HS-5 (cell line): Measurements from ENCODE around the gene PSEN1.

Experiments used
- DNase-seq: peaks from one replicate; pipeline ENCODE4 v3.0.0-alpha.2; 2012; ENCODE audit warnings: low read depth

Gene PSEN1

GRCh38 chr14:73220061-73220460 is 83.8 kb downstream of the PSEN1 start:
- DNase-seq = no peak

GRCh38 chr14:73220634-73221033 is 84.3 kb downstream of the PSEN1 start:
- DNase-seq = no peak

- DNase-seq = peak; percentile 13
Observed at GRCh38 chr14:73221945-73222344, 85.6 kb downstream of the PSEN1 start.

DNA sequence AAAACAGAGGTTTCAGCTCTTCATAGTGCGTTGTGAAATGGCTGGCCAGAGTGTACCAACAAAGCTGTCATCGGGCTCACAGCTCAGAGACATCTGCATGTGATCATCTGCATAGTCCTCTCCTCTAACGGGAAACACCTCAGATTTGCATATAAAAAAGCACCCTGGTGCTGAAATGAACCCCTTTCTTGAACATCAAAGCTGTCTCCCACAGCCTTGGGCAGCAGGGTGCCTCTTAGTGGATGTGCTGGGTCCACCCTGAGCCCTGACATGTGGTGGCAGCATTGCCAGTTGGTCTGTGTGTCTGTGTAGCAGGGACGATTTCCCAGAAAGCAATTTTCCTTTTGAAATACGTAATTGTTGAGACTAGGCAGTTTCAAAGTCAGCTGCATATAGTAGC is 86.7 kb downstream of the PSEN1 start:
- DNase-seq = no peak

DNA sequence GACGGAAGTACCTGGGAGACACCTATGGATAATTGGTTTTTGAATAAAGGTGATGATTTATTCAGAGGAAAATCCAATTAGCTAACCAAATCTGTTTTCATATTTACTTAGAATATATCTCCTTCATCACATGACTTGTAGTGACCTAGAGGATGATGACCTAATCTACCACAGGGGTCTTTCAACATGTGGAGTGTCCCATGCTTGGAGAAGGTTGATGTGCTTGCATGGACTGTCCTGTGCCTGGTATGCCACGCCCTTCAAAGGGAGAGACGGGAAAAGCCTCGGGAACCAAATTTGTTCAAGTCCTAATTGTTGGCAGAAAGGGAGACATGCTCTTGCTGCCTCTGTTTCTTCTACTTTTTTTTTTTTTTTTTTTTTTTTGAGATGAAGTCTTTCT is 89.2 kb downstream of the PSEN1 start:
- no peak for DNase-seq

- DNase-seq = peak; percentile 30
Observed at GRCh38 chr14:73227812-73228781, 91.8 kb downstream of the PSEN1 start.

DNA sequence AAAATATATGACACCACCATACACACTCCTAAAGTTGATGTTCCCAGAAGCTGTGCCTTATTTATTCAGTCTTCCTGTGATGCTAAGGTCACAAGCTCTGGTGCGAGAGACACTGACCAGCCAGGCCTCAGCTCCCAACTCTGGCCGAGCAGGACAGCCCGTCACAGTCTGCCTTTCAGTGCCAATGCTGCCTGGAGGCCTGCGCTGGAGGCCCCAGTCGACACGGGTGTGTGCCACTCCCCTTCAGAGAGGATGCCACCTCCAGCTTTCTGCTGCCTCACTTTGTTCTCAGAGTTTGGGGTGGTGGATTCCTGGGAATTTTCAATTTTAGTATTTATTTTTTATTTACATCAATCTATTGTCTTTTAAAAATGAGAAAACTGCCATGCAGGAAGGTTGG is 93.7 kb downstream of the PSEN1 start:
- DNase-seq = no peak

DNA sequence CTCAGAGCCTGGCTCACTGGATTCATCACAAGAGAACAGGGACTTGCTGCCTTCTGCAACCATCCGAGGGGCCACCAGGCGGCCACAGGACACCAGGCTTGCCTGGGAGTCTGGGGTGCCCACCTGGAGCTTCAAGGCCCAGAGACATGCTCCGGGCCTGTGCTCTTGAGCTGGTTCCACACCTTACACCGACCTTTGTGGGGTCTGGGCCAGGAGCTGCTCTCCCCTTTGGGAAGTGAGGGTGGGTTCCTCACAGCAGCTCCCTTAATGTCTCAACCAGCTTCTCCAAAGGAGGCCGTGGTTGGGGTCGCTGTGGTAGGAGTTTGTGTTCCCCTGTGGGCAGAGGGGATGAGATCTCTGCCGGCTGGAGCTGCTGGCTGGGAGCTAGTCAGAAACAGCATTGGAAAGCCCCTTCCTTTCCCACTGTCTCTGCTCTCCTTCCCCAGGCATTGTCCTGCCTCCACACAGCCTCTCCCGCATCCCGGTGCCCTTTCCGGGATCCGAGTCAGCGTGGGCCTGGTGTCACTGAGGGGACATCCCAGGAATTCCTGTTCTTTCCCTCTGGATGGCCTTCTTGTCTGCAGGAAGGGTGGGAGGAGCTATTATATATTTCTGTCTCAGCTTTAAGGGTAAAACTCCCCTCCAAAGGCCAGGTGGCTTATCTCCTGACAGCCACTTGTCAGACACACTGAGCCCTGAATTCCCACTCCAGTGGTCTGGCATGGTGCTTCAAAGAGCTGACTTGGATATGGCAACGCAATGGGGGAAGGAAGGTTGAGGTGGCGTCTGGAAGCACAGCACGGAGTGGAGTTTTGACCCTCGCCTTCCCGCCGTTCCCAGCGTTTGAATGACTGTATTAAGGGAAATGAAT is 95.9 kb downstream of the PSEN1 start:
- no peak for DNase-seq

DNA sequence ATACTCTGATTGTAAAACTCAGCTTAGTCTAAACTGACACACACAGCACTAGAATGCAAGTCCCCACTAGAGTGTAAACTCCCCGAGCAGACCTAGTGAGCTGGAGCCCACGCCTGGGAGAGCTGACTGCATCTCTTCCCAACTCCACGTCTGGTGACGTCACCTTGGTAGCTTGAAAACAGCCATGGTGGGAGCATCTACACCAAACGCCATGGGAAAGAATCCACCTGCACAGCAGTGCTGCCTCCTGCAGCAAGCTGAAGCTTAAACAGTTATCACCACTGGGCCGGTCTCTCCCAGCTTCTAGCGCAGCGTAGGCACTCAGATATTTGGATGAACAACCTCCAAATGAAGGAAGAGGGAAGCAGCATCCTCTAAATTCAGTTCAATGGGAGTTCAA is 96.7 kb downstream of the PSEN1 start:
- DNase-seq = no peak

- DNase-seq = no peak
Observed at GRCh38 chr14:73233564-73233963, 97.3 kb downstream of the PSEN1 start.

DNA sequence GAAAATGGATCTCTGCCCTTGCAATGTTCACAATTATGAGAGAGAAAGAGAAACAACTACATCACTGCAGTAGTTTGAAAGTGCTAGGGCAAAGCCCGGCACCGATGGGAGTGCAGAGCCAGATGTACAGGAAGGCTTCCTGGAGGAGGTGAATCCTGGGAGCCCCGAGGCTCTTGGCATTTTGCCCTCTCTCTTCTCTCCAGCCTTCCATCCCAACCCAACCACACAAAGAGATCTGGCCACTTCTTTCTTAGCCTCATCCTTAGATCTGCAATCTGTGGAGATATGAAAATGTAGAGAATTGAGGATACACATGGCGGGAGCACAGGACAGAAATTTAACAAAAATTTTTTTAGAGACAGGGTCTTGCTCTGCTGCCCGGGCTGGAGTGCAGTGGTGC is 97.7 kb downstream of the PSEN1 start:
- DNase-seq = no peak

DNA sequence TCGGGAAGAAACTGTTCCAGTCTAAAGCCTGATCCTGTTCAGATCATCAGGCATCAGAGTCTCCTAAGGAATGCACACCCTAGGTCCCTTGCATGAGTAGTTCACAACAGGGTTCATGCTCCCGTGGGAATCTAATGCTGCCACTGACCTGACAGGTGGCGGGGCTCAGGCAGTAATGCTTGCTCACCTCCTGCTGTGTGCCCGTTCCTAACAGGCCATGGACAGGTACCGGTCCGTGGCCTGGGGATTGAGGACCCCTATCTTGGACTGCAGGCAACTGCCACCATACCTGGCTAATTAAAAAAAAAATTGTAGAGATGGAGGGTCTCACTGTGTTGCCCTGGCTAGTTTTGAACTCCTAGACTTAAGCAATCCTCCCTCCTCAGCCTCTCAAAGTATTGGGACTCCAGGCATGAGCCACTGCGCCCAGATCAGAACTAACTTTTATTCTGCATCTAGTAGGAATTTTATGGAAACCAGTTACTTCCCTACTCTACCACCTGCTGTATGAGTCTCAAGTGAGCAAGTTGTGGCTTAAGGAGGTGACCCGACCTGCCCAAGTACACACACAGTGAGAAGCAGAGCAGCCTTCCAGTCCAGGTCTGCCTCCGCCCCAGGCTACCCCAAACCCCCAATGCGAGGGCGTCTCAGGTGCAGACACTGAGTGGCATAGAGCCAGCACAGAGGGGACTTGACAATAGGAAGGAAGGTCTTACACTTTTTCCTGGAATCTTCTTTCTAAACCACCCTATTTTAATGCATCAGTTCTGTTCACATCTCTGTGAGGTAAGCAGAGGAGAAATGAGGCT is 98.5 kb downstream of the PSEN1 start:
- no peak for DNase-seq

- DNase-seq = no peak
Observed at GRCh38 chr14:73235531-73236155, 99.3 kb downstream of the PSEN1 start.

DNA sequence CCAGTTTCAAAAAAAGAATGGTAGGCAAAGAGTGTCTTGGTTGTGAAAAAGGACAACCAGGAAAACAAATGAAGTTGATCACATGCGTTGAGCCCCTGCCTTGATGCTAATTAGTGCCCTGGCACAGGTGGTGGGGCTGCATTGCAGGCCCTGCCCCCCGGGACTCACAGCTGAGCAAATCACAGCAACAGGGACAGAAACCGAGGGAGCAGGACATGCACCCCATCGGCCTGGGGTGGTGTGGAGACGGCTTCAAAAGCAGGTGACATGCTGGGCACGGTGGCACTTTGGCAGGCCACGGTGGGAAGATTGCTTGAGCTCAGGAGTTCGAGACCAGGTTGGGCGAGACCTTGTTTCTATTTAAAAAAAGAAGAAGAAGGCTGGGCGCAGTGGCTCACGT is 99.8 kb downstream of the PSEN1 start:
- no peak for DNase-seq

- no peak for DNase-seq
Observed at GRCh38 chr14:73236752-73237218, 100.5 kb downstream of the PSEN1 start.

DNA sequence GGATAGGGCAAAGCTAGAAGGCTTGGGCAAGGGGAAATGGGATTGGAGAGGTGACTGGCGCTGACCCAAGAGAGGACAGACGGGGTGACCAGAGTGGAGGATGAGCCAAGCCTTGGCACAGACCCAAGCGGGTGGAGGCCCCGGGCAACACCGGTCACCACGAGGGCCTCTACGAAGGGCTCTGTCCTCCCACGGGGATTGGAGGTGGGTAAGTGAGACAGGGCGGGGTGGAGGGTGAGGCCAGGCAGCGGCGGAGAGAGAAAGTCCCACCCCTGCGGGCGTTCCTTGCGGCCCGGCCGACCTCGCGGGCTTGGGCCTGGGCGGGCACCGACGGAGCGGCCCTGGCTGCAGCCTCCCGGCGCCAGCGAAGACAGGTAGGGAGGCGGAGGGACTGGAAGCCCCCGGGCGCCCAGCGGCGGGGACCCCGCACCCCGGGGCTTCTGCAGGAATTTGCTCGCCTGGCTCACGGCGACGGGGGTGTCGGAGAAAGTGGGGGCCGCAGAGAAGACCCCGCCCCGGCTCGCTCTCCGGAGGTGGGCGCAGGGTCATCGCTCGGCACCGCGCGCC is 101.0 kb downstream of the PSEN1 start, which contains the start of gene PAPLN:
PAPLN (plus strand) TSS at position 288 of the 567 bp plus-strand sequence. CDS start 2,273 bp downstream, outside the sequence.
- no peak for DNase-seq

GRCh38 chr14:73237786-73238423 is 101.6 kb downstream of the PSEN1 start:
- DNase-seq = no peak

- peak; percentile 28 for DNase-seq
Observed at GRCh38 chr14:73238424-73238852, 102.1 kb downstream of the PSEN1 start.

DNA sequence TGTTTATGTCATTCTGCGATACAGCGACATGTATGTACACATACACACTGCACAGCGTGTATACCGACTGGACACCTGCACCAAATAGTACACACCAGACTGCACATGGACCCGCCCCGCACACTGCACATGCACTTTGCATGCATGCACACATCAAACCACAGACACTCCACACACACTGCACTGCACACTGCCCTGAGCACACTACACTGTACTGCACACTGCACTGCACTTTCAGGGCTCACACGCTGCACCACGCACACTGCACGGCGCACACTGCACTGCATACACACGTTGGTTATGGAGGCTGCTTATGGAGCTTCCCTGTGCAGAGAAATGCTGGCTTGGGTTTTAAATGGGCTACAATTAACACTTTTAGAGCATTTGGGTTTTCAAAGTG is 102.6 kb downstream of the PSEN1 start:
- no peak for DNase-seq
